Activated CD4-positive, alpha-beta T cell treated with anti-CD3 and anti-CD28 coated beads, Interleukin-10, Interleukin-2, amounts not matched to agents 100 ng/mL and 50 ng/mL, durations not matched to agents 16 hours and 8 hours (primary cell): ENCODE data around the gene AGMO.

ENCODE experiments used
- DNase-seq: peaks from one replicate; pipeline ENCODE4 v3.0.0-alpha.2; 2020

AGMO gene

DNA sequence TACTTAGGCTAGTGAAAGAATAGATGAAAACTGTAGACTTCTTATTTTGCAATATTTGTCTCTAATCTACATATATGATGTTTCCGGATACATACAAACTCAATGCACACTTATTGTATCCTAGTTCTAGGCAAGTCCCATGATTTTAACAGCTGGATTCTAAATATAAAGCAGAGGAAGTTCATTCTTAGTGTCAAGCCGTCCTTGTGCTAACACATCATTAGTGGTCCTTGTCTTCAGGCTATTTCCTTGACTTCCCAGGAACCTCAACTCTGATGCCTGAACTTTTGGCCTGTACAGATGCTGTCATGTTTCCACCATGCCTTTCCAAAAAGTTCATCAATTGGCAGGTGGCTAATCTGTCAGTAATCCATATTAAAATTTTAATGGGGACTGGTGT is 357.4 kb downstream of the AGMO start:
- no peak for DNase-seq

DNA sequence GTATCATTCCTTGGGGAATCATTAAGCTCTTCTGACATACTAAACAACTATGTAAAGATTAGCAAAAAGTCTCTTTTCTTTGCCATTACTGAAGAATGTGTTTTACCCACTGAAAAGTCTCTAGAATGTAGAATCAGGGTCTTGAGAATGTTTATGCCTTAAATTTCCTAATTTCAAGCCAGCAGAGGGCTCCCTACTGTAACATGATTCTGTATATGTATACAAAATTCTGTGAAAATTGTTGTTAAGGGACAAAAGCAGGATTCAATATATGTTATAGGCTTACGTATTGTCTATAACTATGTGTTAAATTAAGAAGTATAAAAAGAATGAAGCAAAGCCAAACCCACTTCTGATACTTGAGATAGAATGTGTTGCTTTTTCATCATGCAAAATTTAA is 362.3 kb downstream of the AGMO start:
- DNase-seq: no peak

DNA sequence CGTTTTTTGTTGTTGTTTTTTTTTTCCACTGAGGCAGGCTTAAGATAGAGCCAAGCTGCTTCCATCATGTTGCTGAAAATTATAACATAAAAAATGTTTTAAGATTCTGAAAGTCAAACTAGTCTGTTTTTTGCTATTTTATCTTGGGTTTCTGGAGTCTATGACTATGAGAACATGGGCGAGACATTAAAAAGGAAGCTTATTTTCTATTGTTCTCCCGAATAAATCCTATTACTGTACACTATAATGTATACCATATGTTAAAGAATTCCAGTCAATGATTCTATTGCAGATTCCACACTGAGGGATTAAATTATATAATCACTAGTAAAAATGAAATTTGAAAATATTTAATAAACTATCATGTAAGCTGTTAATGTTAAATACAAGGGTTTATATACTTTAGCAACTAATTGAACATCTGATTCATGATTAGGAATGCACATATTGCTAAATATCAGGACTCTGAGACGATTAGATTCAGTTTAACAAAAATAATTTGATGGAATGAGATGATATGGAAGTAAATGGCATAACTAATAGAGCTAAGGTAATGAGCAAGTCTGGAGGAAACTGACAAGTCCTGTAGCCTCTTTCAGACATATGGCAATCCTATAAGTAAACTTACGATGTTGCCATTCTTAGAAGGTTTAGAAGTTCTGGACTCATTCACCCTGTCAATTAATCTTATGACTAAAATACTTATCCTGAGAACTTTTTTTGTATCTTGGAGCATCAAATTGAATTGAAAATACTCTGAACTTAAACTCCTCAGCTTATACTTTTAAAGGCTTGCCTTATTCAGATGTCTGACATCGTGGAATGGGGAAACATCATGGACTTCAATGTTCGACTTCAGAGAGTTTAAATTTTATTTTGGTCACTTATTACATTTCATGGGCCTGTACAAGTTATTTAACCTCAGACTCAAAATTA is 364.5 kb downstream of the AGMO start:
- no peak for DNase-seq

DNA sequence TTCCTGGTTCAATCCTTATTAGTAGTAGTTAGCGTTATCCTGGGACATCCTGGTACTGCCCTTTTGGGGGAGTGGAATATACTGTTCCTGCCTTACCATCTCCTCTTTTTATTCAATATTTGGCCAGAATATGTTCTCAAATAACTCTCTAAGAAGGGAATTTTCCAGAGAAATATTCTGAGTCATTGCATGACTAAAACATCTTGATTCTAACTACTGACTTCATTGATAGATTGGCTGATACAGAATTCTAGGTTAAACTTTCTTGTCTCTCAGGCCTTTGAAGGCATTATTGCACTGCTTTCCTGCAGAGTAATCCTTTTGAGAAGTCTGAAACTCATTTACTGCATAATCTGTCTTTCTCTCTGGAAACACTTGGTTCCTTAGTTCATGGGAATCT is 383.8 kb downstream of the AGMO start:
- DNase-seq: no peak

DNA sequence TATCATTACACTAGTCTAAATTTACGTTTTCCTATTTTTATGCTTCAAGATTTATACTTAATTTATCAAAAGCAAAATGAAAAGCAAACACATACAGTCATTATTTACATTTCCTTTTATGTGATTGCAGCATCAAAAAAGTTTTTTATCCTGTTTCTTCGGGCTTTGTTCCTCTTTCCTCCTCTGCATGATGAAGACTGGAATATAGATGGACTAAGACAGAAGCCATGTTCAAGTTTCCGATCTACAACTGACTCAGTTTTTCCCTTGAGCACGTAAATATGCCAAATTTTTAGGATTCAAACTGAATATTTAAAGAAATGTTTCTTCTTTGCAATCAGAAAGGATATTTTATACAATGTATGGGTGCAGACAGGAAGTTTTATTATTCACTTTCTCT is 385.7 kb downstream of the AGMO start:
- DNase-seq: no peak

DNA sequence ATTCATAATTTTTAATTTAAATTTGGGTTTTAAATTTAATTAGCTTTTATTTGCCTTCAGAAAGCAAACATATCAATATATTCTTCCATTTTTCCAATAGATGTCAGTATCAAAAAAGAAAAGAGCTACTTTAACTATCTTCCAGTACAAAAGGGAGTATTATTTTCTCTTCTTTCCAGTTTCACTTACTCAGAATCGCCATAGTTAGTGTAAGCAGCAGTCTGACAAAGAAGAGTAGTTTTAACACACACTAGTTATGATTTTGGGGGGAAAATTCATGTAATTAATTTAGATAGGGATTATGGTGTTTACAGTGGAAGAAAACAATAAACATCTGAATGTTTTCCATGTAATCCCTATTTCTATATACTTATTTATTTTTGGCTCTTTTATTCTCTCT is 386.7 kb downstream of the AGMO start:
- no peak for DNase-seq

DNA sequence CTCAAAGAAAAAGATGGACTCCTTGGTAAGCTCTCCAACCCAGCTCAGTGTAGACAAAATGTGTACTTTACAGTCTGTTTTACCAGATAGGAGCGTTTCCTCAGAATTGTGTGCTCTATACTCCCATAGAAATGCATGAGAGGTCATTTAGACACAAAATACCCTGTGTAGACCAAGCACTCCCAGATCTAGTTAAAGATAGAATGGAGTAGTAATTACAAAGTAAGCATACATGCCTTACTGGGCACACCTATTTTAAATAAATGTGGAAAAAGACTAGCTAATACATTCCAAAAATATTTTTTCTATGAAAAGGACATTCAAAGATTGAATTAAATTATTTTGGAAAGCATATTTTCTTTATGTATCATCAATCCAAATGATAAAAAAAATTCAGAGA is 387.3 kb downstream of the AGMO start:
- no peak for DNase-seq

DNA sequence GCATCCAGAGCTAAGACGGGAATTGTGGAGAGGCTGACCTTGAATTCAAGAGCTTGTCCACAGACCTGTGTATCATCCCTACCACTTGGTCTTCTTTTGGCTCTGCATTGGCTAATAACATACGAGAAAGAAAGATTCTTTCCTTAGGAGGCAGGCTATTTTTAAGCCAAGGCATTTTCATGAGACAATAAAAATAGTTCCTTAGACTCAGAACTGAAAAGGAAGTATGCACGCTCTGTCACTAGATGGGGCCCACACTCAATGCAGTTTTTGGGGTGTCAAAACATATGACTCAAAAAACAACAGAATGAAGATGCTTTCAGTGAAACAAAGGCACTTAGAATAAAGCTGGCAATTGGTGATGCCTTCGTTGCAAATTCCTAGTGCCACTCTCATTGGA is 393.3 kb downstream of the AGMO start:
- DNase-seq: no peak

DNA sequence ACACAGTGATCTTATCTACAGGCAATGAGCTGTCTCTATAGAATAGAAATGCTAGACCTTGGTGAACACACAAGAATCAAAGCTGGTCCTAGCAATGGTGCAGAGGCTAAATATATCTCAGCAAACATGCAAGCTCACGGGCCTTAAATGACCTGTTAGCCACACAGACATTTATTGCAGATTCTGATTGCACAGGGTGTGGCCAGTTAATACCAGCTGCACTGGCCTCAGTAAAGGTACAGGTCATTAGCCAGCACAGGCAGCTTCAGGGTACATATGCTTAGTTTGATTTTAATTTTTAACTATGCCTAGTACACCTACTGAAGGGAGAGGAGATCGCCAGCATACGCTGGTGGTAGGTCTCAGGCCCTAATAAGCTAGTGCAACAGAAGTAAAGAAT is 393.9 kb downstream of the AGMO start:
- DNase-seq: no peak

DNA sequence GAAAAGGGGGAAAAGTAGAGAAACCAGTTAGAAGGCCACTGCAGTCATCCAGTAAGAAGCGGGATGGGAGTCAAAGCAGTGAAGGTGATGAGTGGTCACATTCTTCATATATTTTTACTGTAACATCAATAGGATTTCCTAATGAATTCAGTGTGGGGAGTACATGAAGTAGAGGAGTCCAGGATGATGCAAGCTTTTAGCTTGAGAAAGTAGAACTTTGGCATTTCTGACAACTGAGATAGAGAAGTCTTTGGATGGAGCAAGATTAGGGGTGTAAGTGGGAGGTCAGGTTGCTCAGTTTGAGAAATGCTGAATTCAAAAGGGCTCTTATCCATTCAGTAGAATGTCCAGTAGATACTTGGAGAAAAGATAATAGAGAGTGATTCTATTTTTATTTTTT is 395.2 kb downstream of the AGMO start:
- no peak for DNase-seq

DNA sequence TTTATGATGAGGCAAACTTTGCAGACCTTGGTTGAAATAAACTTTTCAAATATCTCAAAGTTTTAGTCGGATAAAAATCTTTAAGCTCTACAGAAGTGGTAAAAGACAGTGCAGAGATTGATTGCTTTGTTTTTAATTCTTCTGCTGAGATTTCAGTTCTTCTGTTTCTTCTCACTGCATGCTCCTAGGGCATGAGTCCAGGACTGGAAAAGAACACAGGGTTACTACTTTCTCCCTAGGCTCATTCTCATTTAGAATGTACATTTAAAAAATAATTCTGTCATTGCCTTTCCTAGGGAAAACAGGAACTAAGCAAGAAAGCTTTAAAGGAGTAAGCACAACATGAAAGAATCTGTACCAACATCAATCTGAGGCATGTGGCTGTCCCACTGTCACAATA is 402.6 kb downstream of the AGMO start:
- no peak for DNase-seq

DNA sequence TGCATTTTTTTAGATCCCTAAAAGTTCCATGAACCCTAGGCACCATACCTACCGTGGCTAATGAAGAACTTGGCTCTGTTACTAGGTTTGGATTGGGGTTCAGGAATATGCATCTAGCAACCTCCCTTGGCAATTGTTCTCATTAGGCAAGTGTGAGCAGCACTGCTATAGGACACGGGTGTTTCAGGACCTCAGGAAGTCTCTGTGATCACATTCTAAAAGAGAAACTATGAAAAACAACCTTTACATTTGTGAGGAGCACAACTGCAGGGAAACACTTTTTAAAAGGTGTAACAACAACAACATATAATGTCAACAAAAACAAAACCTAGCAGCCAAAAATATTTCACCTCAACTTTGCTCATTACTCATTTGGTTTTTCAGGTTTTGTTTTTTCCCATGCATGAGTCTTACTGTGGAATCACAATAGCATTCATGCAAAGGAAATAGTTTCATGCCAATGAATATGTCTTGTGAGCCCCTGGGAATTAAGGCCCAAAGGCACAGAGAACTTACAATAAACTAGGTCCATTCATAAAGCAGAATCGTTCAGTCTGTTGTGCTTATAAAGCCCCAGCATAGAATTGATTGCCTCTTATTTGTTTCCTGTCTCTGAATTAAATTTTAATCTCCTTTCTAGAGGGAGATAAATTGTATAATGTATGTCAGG is 403.5 kb downstream of the AGMO start:
- no peak for DNase-seq
